RWPE1 (cell line): ENCODE data around the gene CCDC69.

Experiments
- CTCF ChIA-PET: fragments of 350-600 bp; sonication (Branson Sonifier 250); formaldehyde crosslinking; extraction: SDS; loops from one replicate; lab custom pipeline; 2021; lab: Yijun Ruan, JAX
- POLR2A ChIA-PET: fragments of 400-600 bp; formaldehyde crosslinking; extraction: SDS; loops from one replicate; lab custom pipeline; 2020; ENCODE audit warnings: antibody characterized with exemption; ENCODE audit not compliant: low non-redundant PET; lab: Yijun Ruan, JAX
- DNase-seq: peaks from one replicate; pipeline ENCODE4 v3.0.0; 2012; ENCODE audit warnings: low spot score
- H3K27ac ChIP-seq: fragments of 450-650 bp; 2 replicates; pipeline ENCODE4 v1.5.1; 2017
- TF ChIP-seq, protein P1 (sequence below): fragments of 450-650 bp; conservative IDR thresholded peaks from 2 replicates; pipeline ENCODE4 v1.5.1; 2017; ENCODE audit warnings: low read depth, mild to moderate bottlenecking

The CCDC69 gene

DNA sequence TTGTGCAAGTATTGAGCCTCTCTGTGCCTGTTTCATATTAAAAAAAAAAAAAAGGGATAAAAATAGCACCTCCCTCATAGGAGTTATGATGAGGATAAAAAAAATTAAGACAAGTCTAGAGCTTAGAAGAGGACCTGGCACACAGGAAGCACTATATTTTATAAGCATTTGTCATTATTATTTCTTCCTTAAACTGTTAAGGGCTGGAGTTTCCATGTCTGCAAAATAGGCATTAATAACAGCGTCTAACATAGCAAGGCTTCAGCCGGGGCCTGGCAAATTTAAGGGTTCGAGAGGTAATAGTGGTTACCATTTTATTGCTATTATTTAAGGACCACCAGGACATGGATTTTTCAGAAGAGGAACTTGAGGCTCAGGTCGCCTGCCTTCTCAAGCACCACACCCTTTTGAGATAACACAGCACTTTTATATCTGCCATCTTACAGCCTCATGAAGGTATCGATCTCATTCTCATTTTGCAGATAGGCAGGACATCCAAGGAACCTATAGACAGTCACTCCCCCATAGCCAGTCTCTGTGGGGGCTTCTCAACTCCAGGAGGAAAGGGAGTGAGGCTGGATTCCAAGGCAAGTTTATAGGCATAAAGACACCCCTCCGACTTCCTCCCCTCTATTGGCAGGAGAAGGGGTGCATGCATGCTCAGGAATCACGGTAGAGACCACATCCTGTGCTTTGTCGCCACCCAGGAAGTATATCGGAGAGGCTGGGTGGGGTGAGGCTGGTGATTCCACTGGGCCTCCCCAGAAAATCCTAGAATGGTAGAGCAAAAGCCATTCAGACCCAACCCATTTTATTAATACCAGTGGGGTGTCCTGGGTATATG is 68.7 kb downstream of the CCDC69 start:
- ChIA-PET CTCF (interaction anchor here (0.6 to 3.0 kb wide), 3 partner anchors 10 to 84 kb away, joined by 3 to 13 read pairs (median 3); no protein-coding TSS in a partner anchor), POLR2A (no interaction called here)
- TF ChIP-seq, protein P1, sequence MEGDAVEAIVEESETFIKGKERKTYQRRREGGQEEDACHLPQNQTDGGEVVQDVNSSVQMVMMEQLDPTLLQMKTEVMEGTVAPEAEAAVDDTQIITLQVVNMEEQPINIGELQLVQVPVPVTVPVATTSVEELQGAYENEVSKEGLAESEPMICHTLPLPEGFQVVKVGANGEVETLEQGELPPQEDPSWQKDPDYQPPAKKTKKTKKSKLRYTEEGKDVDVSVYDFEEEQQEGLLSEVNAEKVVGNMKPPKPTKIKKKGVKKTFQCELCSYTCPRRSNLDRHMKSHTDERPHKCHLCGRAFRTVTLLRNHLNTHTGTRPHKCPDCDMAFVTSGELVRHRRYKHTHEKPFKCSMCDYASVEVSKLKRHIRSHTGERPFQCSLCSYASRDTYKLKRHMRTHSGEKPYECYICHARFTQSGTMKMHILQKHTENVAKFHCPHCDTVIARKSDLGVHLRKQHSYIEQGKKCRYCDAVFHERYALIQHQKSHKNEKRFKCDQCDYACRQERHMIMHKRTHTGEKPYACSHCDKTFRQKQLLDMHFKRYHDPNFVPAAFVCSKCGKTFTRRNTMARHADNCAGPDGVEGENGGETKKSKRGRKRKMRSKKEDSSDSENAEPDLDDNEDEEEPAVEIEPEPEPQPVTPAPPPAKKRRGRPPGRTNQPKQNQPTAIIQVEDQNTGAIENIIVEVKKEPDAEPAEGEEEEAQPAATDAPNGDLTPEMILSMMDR, result no peak
- peak overlapping the region; percentile 24 for H3K27ac ChIP-seq
- DNase-seq, result no peak

DNA sequence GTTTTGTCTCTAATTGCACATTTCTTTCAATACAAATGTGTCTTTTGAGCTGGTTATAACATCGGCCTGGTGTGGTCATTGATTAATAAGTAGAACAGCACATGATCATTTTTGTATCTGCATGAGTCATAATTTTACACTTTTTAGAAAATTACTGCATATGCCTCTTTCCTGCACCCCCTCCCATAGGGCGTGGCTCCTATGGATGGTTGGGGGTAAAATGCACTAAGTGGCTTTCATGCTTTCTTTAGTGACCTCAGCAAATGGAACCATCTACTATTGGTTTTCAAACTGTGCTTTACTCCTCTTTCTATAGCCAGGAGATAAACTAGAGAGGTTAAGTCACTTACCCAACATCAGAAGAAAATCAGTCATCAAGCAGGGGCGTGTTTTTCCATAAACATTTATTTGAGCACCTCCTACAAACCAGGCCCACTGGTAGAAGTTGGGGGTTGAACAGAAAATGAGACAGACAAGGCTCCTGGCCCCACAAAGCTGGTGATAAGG is 70.1 kb downstream of the CCDC69 start:
- ChIA-PET CTCF (interaction anchor here (0.5 to 3.0 kb wide), 2 partner anchors 27 to 1161 kb away, joined by 3 to 13 read pairs; no protein-coding TSS in a partner anchor), POLR2A (no interaction called here)
- TF ChIP-seq, protein P1, result no peak
- H3K27ac ChIP-seq, result no peak overlapping the region
- no peak for DNase-seq

DNA sequence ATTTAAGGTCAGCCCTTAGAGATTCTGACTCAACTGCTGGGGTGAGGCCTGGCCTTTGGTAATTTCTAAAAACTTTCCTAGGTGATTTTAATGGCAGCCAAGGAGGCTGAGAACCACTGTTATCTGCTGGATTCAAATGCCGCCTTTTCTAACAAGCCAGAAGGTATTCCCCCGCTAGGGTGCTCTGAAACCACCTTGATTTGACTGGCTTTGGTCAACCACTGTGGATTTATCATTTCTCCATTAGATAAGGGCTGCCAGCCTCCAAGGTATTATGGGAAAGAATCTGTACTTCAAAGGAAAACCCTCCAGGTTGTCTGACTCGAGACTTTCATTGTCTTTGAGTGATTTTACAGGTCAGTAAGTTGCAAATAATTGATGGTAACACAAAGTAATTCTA is 70.6 kb downstream of the CCDC69 start:
- ChIA-PET CTCF (interaction anchor here (0.6 to 3.0 kb wide), 3 partner anchors 27 to 883 kb away, joined by 4 to 13 read pairs (median 5); no protein-coding TSS in a partner anchor), POLR2A (no interaction called here)
- TF ChIP-seq, protein P1, result no peak
- DNase-seq, result no peak
- no peak overlapping the region for H3K27ac ChIP-seq

DNA sequence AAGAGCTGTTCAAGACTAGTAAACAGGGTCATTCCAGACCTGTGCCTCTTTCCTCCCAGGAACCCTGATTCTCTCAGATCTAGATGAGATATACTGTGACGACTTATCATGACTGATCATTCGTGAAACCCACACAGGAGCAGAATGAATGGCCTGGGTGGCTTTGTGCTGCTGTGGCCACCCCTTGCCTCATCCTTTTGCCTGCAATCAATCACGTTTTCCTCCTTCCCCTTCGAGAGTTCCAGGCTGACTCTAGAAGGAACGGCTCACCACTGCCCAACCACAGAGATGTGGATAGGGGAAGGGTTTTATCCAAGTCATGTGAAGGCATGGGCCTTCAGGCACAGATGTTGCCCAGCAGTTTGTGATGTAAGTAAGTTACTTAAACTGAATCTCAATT is 72.1 kb downstream of the CCDC69 start:
- CTCF ChIA-PET, result no interaction called here
- POLR2A ChIA-PET, result no interaction called here
- TF ChIP-seq, protein P1, result no peak
- no peak overlapping the region for H3K27ac ChIP-seq
- no peak for DNase-seq

DNA sequence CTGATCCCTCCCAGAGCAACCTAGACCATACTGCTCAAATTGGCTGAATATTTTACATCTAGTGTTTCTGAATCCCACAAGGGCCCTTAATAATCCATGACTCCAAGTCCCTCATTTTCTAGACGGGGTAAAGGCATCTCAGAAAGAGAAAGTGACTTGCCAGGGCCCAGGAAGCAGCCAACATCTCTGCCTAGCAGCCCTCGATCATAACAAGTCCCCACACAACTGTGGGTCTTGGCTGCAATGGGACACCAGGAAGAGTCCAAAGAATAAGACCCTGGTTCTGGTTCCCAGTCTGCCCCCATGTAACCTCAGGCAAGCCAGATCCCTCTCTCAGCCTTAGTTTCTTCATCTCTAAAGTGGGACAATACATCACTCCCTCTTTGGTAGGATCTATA is 72.6 kb downstream of the CCDC69 start:
- TF ChIP-seq, protein P1, result no peak
- no peak for DNase-seq
- ChIA-PET POLR2A (interaction anchor here (0.5 kb wide), 1 partner anchor 675 kb away, joined by 3 read pairs; no protein-coding TSS in a partner anchor), CTCF (interaction anchor here (1.1 to 1.6 kb wide), 2 partner anchors 25 to 36 kb away, joined by 5 to 10 read pairs; no protein-coding TSS in a partner anchor)
- no peak overlapping the region for H3K27ac ChIP-seq

DNA sequence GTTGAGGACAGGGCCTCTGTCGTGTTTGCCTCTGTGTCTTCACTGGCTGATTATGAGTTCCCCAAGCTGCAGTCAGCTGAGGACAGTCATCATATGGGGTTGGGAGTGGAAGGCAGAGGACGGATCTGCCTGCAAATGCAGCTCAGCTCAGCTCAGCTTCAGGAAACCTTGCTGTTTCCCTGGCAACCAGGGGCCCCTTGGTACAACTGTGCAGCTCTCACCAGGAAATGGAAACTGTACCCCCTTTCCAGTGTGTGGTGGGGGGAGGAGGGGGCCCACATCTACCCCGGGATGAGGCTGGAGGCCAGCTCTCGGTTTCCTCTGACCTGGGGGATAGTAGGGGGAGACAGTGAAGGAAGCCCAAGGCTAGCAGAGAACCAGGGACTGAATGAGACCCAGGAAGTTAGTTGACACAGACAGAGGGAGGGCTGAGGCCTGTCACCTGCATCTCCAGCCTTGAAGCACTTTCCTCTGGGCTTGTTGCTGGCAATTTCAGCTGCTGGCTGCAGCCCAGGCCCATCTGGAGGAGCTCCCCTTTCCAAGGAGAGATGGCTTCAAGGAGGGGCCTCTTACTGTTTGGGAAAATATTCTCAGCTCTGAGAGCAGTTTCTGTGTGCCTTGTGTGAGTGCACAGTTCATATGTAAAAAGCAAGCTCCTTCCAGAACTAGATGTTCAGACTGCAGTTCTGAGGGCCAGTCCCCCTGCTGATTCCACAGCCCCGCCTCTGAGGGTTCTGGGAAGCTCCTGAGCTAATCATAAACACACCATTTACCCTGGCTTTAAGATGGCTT is 73.2 kb downstream of the CCDC69 start:
- TF ChIP-seq, protein P1, result no peak
- ChIA-PET POLR2A (interaction anchor here (0.5 kb wide), 1 partner anchor 675 kb away, joined by 3 read pairs; no protein-coding TSS in a partner anchor), CTCF (interaction anchor here (0.6 to 1.6 kb wide), 3 partner anchors 24 to 304 kb away, joined by 4 to 10 read pairs (median 5); partner anchors contain the start of gene IRGM)
- H3K27ac ChIP-seq, result peak overlapping the region; percentile 1; the same call in 1 of the 2 replicates
- DNase-seq, result no peak
